Ovary (tissue), 3 donors: Measurements from ENCODE around the gene BCORL1.

Source experiments
- EP300 ChIP-seq: sonication (generic); formaldehyde crosslinking; IDR thresholded peaks from one replicate; pipeline ENCODE4 v1.6.1; 2017; ENCODE audit warnings: antibody characterized with exemption
- POLR2A ChIP-seq: fragments of 450-650 bp; IDR thresholded peaks from one replicate; pipeline ENCODE4 v1.6.1; 2017; ENCODE audit warnings: antibody characterized with exemption, mild to moderate bottlenecking, moderate library complexity
- TF ChIP-seq, protein P1 (sequence below), 3 donors: fragments of 450-650 bp in 2 of 3; fragments of 200-600 bp in 1 of 3; IDR thresholded peaks; one replicate each; pipeline versions ENCODE4 v1.5.1 to v1.8.0; 2016 to 2022; ENCODE audit warnings: antibody characterized with exemption in 3 of 3, mild to moderate bottlenecking in 1 of 3
- donor health status: DM: no; HTN: no; CAD: no.

DNA sequence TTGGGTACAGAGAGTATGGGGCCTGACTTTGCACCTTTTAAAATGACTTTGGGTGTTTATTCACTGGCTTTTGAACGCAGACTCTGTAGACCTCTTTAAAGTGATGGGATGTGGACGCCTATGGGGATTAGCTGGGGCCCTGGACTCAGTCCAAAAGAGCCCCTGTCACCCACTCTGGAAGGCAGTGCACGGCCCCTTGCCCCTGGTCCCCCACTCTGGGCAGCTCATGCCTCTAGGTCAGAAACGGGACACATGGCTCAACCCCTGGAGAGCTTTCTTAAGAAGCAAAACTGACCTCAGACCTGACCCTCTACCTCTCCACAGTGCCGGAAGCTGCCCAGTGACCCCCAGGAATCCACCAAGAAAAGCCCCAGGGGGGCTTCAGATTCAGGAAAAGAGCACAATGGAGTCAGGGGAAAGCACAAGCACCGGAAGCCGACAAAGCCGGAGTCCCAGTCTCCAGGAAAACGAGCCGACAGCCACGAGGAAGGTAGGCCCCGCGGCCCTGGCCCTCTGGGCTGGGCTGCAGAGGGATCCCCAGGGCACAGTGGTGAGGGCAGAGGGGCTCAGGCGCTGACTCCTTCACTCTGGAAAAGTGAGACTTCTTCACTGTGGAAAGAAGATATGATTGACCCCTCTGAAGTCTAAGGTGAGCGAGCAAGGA is 38.4 kb downstream of the BCORL1 start:
- TF ChIP-seq POLR2A, result no peak
- TF ChIP-seq, protein P1, sequence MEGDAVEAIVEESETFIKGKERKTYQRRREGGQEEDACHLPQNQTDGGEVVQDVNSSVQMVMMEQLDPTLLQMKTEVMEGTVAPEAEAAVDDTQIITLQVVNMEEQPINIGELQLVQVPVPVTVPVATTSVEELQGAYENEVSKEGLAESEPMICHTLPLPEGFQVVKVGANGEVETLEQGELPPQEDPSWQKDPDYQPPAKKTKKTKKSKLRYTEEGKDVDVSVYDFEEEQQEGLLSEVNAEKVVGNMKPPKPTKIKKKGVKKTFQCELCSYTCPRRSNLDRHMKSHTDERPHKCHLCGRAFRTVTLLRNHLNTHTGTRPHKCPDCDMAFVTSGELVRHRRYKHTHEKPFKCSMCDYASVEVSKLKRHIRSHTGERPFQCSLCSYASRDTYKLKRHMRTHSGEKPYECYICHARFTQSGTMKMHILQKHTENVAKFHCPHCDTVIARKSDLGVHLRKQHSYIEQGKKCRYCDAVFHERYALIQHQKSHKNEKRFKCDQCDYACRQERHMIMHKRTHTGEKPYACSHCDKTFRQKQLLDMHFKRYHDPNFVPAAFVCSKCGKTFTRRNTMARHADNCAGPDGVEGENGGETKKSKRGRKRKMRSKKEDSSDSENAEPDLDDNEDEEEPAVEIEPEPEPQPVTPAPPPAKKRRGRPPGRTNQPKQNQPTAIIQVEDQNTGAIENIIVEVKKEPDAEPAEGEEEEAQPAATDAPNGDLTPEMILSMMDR (IDR thresholded peaks at IDR 0.05), result no peak
- TF ChIP-seq EP300, result no peak
